ENCODE data around the gene WDR53.
"Not testable (repeated sequence)": the region's sequence is repeated elsewhere in the genome, so short reads cannot be mapped to it uniquely, and the experiment has no call there.

Gene WDR53

GRCh38 chr3:196553551-196553950 lies 14.8 kb downstream of the WDR53 start:
- peaks cover 2% of the 10 kb centered on the region for H3K9me3 ChIP-seq (ENCODE audit: severe bottlenecking)
- no peak for DNase-seq
- H3K4me3 ChIP-seq (ENCODE audit: low read depth, low read length), result no peak overlapping the region
- H3K27ac ChIP-seq, result no peak overlapping the region
- no peaks in the 10 kb centered on the region for H3K36me3 ChIP-seq
- no peak for TF ChIP-seq CTCF (IDR thresholded peaks at IDR 0.05; ENCODE audit: low read depth, low read length)
- H3K27me3 ChIP-seq (ENCODE audit: insufficient read depth, low read depth, severe bottlenecking), result no peaks in the 10 kb centered on the region

GRCh38 chr3:196552253-196552652 lies 16.1 kb downstream of the WDR53 start:
- Histone ChIP-seq H3K36me3 (no peaks in the 10 kb centered on the region), H3K4me3 (ENCODE audit: low read depth, low read length) (no peak overlapping the region), H3K9me3 (ENCODE audit: severe bottlenecking) (peaks cover 2% of the 10 kb centered on the region), H3K27me3 (ENCODE audit: insufficient read depth, low read depth, severe bottlenecking) (no peaks in the 10 kb centered on the region), H3K27ac (no peak overlapping the region)
- TF ChIP-seq CTCF (IDR thresholded peaks at IDR 0.05; ENCODE audit: low read depth, low read length), result no peak
- DNase-seq, result no peak

GRCh38 chr3:196550172-196550571 lies 18.2 kb downstream of the WDR53 start:
- not testable (repeated sequence) for H3K27me3 ChIP-seq (ENCODE audit: insufficient read depth, low read depth, severe bottlenecking); H3K36me3 ChIP-seq; H3K4me3 ChIP-seq (ENCODE audit: low read depth, low read length); H3K9me3 ChIP-seq (ENCODE audit: severe bottlenecking); H3K27ac ChIP-seq; DNase-seq

DNA sequence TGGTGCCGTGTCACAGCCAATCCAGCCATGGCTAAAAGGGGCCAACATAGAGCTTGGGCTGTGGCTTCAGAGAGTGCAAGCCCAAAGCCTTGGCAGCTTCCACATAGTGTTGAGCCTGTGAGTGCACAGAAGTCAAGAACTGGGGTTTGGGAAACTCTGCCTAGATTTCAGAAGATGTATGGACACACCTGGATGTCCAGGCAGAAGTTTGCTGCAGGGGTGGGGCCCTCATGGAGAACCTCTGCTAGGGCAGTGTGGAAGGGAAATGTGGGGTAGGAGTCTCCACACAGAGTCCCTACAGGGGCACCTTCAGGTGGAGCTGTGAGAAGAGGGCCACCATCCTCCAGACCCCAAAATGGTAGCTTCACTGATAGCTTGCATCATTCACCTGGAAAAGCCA lies 19.0 kb downstream of the WDR53 start:
- not testable (repeated sequence) for H3K36me3 ChIP-seq; H3K27me3 ChIP-seq (ENCODE audit: insufficient read depth, low read depth, severe bottlenecking); DNase-seq; H3K27ac ChIP-seq; H3K9me3 ChIP-seq (ENCODE audit: severe bottlenecking); H3K4me3 ChIP-seq (ENCODE audit: low read depth, low read length)

- H3K4me3 ChIP-seq (ENCODE audit: low read depth, low read length), result no peak overlapping the region
- no peak for DNase-seq
- H3K27ac ChIP-seq, result no peak overlapping the region
- H3K9me3 ChIP-seq (ENCODE audit: severe bottlenecking), result peaks cover 2% of the 10 kb centered on the region
- H3K27me3 ChIP-seq (ENCODE audit: insufficient read depth, low read depth, severe bottlenecking), result no peaks in the 10 kb centered on the region
- TF ChIP-seq CTCF (IDR thresholded peaks at IDR 0.05; ENCODE audit: low read depth, low read length), result no peak
- H3K36me3 ChIP-seq, result no peaks in the 10 kb centered on the region
These were observed 21.3 kb downstream of the WDR53 start for GRCh38 chr3:196547067-196547466.

- no peak for TF ChIP-seq CTCF (IDR thresholded peaks at IDR 0.05; ENCODE audit: low read depth, low read length)
- no peak for DNase-seq
- no peak overlapping the region for H3K27ac ChIP-seq
These were observed 21.8 kb downstream of the WDR53 start for GRCh38 chr3:196546537-196546936.

DNA sequence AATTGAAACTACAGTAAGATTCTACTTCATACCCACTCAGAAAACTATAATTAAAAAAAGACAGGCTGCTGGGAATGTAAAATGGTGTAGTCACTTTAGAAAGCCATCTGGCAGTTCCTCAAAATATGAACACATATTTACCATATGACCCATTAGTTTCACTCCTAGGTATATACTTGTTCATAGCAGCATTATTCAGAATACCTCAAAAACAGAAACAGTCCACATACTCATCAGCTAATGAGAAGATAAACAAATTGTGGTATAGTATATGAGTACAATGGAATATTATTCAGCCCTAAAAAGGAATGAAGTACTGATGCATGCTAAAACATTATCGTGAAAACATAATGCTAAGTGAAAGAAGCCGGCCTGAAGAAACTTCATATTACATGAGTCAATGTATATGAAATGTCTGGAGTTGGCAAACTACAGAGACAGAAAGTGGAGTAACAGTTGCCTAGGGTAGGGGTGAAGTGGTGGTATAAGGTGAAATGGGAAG lies 23.8 kb downstream of the WDR53 start:
- no peak overlapping the region for H3K4me3 ChIP-seq (ENCODE audit: low read depth, low read length)
- H3K27me3 ChIP-seq (ENCODE audit: insufficient read depth, low read depth, severe bottlenecking), result no peaks in the 10 kb centered on the region
- H3K27ac ChIP-seq, result no peak overlapping the region
- H3K36me3 ChIP-seq, result no peaks in the 10 kb centered on the region
- no peak for TF ChIP-seq CTCF (IDR thresholded peaks at IDR 0.05; ENCODE audit: low read depth, low read length)
- no peak for DNase-seq
- H3K9me3 ChIP-seq (ENCODE audit: severe bottlenecking), result peaks cover 2% of the 10 kb centered on the region

More at GRCh38 chr3:196546537-196546936, 21.8 kb downstream of the WDR53 start:
- Histone ChIP-seq H3K4me3 (ENCODE audit: low read depth, low read length) (no peak overlapping the region), H3K9me3 (ENCODE audit: severe bottlenecking) (peaks cover 2% of the 10 kb centered on the region), H3K36me3 (no peaks in the 10 kb centered on the region), H3K27me3 (ENCODE audit: insufficient read depth, low read depth, severe bottlenecking) (no peaks in the 10 kb centered on the region)
